Measurements from ENCODE around the gene NFE2L3.

DNA sequence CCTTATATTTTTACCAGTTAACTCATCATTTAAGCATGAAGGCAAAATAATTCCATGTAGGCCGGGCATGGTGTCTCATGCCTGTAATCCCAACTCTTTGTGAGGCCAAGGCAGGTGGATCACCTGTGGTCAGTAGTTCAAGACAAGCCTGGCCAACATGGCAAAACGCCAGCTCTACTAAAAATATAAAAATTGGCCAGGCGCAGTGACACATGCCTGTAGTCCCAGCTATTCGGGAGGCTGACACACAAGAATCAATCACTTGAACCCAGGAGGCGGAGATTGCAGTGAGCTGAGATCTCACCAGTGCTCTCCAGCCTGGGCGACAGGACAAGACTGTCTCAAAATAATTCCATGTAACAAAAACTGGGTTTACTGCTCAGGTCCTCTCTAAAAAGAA lies 30.3 kb downstream of the NFE2L3 start:
- TF ChIP-seq, protein P1, sequence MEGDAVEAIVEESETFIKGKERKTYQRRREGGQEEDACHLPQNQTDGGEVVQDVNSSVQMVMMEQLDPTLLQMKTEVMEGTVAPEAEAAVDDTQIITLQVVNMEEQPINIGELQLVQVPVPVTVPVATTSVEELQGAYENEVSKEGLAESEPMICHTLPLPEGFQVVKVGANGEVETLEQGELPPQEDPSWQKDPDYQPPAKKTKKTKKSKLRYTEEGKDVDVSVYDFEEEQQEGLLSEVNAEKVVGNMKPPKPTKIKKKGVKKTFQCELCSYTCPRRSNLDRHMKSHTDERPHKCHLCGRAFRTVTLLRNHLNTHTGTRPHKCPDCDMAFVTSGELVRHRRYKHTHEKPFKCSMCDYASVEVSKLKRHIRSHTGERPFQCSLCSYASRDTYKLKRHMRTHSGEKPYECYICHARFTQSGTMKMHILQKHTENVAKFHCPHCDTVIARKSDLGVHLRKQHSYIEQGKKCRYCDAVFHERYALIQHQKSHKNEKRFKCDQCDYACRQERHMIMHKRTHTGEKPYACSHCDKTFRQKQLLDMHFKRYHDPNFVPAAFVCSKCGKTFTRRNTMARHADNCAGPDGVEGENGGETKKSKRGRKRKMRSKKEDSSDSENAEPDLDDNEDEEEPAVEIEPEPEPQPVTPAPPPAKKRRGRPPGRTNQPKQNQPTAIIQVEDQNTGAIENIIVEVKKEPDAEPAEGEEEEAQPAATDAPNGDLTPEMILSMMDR (IDR thresholded peaks at IDR 0.05): no peak
- no peak for TF ChIP-seq EZH2 (IDR thresholded peaks at IDR 0.05; ENCODE audit: borderline replicate concordance, insufficient read depth, low read depth, low read length, poor library complexity, severe bottlenecking)
